ENCODE data around the gene CEP170B. TPM values are rescaled to one million over a fixed set of nuclear protein-coding genes. Genes with fewer than 3 reads are reported as not detected.
A peak's percentile ranks its signal among the peaks of the same experiment; 100 is the strongest.

Gene CEP170B
- total and polyA plus RNA-seq, 2 of the 13 experiments (the other 11 are each of a cell fraction or from before 2014, with no cell fraction given) = 4.3 to 8.8 TPM

DNA sequence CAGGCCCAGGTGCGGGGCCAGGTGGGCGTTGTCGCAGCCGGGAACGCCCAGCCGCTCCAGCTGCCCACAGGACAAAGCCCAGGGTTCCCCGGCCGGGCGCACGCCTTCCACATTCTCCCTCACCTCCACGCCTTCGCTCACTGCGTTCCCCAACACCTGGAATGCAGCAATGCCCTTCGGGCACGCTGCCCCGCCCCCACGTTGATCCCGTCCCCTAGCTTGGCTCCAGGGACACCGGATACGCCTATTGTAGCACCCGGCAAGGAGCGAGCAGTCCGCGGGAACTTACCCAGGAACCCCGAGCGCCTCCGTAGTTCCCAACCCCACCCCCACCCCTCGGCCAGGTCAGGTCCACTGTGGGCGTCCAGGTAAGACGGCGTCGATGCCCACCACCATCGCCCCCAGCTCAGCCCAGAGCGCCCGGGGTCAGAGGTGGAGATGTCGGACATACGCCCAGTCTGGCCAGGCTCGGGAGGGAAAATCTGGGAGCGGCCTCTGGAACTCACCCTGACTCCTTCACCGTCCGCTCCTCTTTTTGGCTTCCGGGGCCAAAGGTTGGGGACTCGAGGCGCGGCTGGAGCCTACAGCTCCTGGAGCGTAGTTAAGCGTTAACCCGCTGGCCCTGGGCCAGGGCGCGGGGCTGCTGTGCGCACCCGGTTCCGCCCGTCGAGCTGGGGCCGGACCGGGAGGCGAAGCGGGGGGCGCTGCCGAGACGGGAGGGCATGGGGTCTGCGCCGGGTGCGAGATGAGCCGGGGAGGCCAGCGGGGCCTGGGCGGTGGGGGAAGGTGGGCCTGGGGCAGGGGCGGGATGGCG lies 594 bp upstream of the CEP170B start (continued):
- TF ChIP-seq LRRFIP1 (CRISPR knock-in tag; conservative IDR thresholded peaks at IDR 0.05) (no peak), CENPT (CRISPR knock-in tag; IDR thresholded peaks at IDR 0.05; ENCODE audit: low read depth) (no peak), GPN1 (CRISPR knock-in tag; IDR thresholded peaks at IDR 0.05; ENCODE audit: borderline replicate concordance) (no peak), ZBTB20 (CRISPR knock-in tag; IDR thresholded peaks at IDR 0.05; ENCODE audit: borderline replicate concordance, low read depth) (no peak), SALL1 (CRISPR knock-in tag; IDR thresholded peaks at IDR 0.05) (peak; percentile 45), RCOR2 (CRISPR knock-in tag; IDR thresholded peaks at IDR 0.05) (no peak), HNF4G (IDR thresholded peaks at IDR 0.05; ENCODE audit: borderline replicate concordance, low read depth, low read length) (peak; percentile 78; the same call in 1 of the 2 replicates), HNF4G (CRISPR knock-in tag; IDR thresholded peaks at IDR 0.05; ENCODE audit: borderline replicate concordance, low read depth) (peak; percentile 79), RFX5 (IDR thresholded peaks at IDR 0.05; ENCODE audit: low read depth, low read length) (no peak), ZNF274 (CRISPR knock-in tag; IDR thresholded peaks at IDR 0.05) (no peak), MXI1 (IDR thresholded peaks at IDR 0.05; ENCODE audit: borderline replicate concordance, low read depth, low read length) (peak; percentile 35; the same call in 1 of the 3 replicates), ZC3H13 (CRISPR knock-in tag; IDR thresholded peaks at IDR 0.05) (no peak), MED13 (CRISPR knock-in tag; IDR thresholded peaks at IDR 0.05) (0 out of 2 replicates have a peak, but pooled peaks have one; percentile 63), BRD4 (CRISPR knock-in tag; IDR thresholded peaks at IDR 0.05) (no peak), SOX5 (CRISPR knock-in tag; IDR thresholded peaks at IDR 0.05; ENCODE audit: borderline replicate concordance) (no peak), CEBPZ (IDR thresholded peaks at IDR 0.05; ENCODE audit: low read length) (no peak), GTF2F1 (IDR thresholded peaks at IDR 0.05; ENCODE audit: low read length) (no peak), ZMAT3 (CRISPR knock-in tag; conservative IDR thresholded peaks at IDR 0.05) (peak; percentile 81; the same call in 1 of the 2 replicates)
- TF ChIP-seq, protein P1, sequence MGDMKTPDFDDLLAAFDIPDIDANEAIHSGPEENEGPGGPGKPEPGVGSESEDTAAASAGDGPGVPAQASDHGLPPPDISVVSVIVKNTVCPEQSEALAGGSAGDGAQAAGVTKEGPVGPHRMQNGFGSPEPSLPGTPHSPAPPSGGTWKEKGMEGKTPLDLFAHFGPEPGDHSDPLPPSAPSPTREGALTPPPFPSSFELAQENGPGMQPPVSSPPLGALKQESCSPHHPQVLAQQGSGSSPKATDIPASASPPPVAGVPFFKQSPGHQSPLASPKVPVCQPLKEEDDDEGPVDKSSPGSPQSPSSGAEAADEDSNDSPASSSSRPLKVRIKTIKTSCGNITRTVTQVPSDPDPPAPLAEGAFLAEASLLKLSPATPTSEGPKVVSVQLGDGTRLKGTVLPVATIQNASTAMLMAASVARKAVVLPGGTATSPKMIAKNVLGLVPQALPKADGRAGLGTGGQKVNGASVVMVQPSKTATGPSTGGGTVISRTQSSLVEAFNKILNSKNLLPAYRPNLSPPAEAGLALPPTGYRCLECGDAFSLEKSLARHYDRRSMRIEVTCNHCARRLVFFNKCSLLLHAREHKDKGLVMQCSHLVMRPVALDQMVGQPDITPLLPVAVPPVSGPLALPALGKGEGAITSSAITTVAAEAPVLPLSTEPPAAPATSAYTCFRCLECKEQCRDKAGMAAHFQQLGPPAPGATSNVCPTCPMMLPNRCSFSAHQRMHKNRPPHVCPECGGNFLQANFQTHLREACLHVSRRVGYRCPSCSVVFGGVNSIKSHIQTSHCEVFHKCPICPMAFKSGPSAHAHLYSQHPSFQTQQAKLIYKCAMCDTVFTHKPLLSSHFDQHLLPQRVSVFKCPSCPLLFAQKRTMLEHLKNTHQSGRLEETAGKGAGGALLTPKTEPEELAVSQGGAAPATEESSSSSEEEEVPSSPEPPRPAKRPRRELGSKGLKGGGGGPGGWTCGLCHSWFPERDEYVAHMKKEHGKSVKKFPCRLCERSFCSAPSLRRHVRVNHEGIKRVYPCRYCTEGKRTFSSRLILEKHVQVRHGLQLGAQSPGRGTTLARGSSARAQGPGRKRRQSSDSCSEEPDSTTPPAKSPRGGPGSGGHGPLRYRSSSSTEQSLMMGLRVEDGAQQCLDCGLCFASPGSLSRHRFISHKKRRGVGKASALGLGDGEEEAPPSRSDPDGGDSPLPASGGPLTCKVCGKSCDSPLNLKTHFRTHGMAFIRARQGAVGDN (CRISPR knock-in tag; IDR thresholded peaks at IDR 0.05) = peak; percentile 87
